GM19099 (cell line): Measurements from ENCODE around the gene JAZF1.

ENCODE experiments used
- POLR2A ChIP-seq: IDR thresholded peaks from 3 replicates; pipeline ENCODE4 v1.6.1; 2011; ENCODE audit warnings: low read depth; ENCODE audit not compliant: insufficient read length; ENCODE audit errors: extremely low read depth

JAZF1 gene

GRCh38 chr7:28071570-28071969 lies 109.0 kb downstream of the JAZF1 start:
- TF ChIP-seq POLR2A, result no peak

GRCh38 chr7:28070297-28071055 lies 110.1 kb downstream of the JAZF1 start:
- TF ChIP-seq POLR2A, result no peak

- no peak for TF ChIP-seq POLR2A
Measured at GRCh38 chr7:28069807-28070206, 110.8 kb downstream of the JAZF1 start.

- TF ChIP-seq POLR2A, result no peak
Measured at GRCh38 chr7:28069388-28069787, 111.2 kb downstream of the JAZF1 start.

GRCh38 chr7:28068811-28069216 lies 111.8 kb downstream of the JAZF1 start:
- no peak for TF ChIP-seq POLR2A

GRCh38 chr7:28067171-28067570 lies 113.4 kb downstream of the JAZF1 start:
- TF ChIP-seq POLR2A, result no peak

- no peak for TF ChIP-seq POLR2A
Measured at GRCh38 chr7:28065721-28066285, 114.8 kb downstream of the JAZF1 start.

GRCh38 chr7:28065308-28065707 lies 115.3 kb downstream of the JAZF1 start:
- no peak for TF ChIP-seq POLR2A

GRCh38 chr7:28064437-28064836 lies 116.2 kb downstream of the JAZF1 start:
- no peak for TF ChIP-seq POLR2A

- TF ChIP-seq POLR2A, result no peak
Measured at GRCh38 chr7:28062197-28062991, 118.2 kb downstream of the JAZF1 start.

- TF ChIP-seq POLR2A, result no peak
Measured at GRCh38 chr7:28061824-28062196, 118.8 kb downstream of the JAZF1 start.

- no peak for TF ChIP-seq POLR2A
Measured at GRCh38 chr7:28060371-28060950, 120.1 kb downstream of the JAZF1 start.

GRCh38 chr7:28055161-28055544 lies 125.4 kb downstream of the JAZF1 start:
- TF ChIP-seq POLR2A, result no peak

- no peak for TF ChIP-seq POLR2A
Measured at GRCh38 chr7:28054531-28055160, 125.9 kb downstream of the JAZF1 start.

- no peak for TF ChIP-seq POLR2A
Measured at GRCh38 chr7:28052933-28053332, 127.7 kb downstream of the JAZF1 start.
